ENCODE results near the gene RAB11B.
"Not testable (repeated sequence)": the region's sequence is repeated elsewhere in the genome, so short reads cannot be mapped to it uniquely, and the experiment has no call there.

The RAB11B gene

GRCh38 chr19:8441725-8442544 is 51.8 kb downstream of the RAB11B start:
- no peak for DNase-seq

- DNase-seq, result not testable (repeated sequence)
Measured at GRCh38 chr19:8444140-8444676, 54.0 kb downstream of the RAB11B start.

- peak; percentile 95 to 99 (median 99) for DNase-seq
Measured at GRCh38 chr19:8444677-8445487, 54.7 kb downstream of the RAB11B start, which contains the start of gene HNRNPM. TSS of gene HNRNPM (plus strand) at chr19:8444975. CDS start at chr19:8444999, 24 bp downstream.

DNA sequence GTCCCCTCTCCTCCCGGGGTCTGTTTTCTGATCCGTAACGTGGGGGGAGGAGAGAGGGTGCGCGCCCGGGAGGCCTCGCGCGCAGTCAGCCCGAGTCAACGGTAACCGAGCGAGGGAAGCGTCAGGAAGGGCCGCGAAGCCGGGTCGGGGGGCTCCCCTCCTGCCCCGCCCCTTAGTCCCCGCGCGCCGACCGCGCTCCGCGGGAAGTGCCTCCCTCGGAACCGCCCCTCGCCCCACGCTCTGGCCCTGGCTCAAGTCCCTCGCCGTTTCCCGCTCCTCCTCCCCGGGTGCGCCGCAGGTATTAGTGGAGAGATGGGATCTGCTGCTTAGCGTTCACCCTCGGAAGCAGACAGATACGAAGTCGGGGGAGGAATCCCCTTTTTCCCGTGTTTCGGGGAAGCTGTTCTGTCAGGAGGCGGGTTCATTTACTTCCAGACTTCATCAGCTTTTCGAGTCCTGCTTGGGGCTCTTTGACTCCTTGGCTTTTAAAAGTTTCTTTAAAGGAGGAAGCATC is 55.4 kb downstream of the RAB11B start:
- peak in 2 of 3 experiments; percentile 63 to 68 for DNase-seq

- no peak for DNase-seq
Measured at GRCh38 chr19:8446061-8446709, 56.0 kb downstream of the RAB11B start.

DNA sequence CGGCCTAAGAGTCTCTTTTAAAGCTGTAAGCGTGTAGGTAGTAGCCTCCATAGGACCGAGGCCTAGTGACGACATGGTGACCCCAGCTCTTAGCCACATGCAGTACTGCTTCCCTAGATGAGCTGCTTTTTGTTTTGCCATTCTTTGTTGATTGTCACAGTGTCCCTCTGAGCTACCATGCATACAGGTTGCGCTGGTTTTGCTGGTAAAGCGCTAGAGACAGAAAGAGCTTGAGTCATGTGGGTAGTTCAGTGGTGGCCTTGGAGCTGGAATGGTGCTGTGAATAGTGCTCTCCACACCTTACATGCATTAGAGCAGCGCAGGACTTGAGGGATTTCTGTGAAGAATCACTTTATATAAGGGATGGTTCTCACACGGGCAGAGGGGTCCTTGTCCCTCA is 59.7 kb downstream of the RAB11B start:
- no peak for DNase-seq

DNA sequence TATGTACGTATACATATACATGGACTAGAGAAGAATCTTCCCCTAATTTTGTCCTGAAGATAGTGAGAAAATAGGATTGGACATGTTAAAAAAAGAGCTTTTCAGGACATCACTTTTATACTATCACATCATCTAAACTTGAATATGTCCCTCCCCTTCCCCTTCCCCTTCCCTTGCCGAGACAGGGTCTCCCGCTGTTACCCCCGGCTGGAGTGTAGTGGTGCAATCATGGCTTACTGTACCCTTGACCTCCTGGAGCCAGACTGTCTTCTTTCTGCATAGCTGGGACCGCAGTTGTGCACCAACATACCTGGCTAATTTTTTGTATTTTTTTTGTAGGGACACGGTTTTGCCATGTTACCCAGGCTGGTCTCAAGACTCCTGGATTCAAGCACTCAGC is 61.2 kb downstream of the RAB11B start:
- DNase-seq, result no peak

DNA sequence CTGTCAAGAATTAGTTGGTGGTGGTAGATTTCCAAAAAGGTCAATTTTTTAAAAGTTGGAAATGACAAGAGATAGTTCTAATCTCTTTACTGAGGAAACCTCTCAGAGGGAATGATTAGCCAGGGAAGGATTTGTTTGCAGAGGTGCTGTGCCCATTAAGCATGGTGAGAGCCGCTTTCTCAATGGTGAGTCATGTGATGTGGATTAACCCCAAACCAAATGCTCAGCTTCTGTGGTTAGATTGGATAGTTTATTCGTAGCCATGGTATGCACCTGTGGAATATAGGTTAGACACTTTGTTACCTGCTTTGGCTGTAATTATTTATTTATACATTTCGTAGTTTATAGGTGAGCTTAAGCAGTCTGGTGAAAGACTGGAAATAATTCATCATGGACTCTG is 61.7 kb downstream of the RAB11B start:
- peak in 1 of 3 experiments; percentile 13 for DNase-seq

DNA sequence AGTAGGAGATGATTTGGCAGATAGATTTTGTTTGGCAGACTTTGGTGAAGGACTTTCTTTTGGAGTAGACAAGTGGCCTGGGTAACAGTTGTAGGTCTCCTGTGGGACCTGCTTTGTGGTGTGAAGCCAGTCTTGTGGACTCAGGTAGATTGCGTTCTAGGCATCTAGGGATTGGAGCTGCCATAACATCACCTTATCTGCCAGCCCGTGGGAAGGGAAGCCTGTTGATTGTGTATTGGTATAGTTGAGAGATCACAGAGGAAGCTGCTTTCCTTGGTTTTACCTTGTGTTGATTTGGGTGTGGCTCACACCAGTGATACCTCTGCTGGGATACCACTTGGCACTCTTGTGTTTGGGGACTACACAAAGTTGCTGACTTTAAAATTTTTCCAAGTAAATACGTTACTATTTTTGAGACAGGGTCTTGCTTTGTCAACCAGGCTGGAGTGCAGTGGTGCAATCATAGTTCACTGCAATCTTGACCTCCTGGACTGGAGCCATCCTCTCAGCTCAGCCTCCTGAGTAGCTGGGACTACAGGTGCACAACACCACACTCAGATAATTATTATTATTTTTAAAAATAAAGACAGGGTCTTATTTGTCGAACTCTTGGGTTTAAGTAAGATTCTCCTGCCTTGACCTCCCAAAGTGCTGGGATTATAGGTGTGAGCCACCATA is 62.4 kb downstream of the RAB11B start:
- DNase-seq, result no peak

DNA sequence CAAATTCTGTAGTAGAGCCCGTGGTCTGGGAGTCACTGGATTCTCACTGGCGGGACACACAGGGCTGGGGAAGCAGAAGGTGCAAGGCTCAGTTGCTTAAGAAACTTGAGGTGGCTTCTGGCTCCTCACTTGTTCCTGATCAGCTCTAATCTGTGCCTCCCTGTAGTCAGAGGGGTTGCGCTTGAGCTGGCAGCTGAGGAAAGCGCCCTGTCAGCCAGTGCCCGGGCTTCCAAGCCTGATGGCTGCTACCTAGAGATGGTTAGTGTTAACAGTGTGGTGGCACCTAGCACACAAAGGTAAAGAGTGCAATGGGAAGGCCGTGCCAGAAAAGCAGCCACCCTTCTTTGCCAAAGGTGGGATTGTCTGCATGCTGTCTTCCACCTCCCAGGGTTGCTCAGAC is 63.5 kb downstream of the RAB11B start:
- no peak for DNase-seq
